Osteocyte (in vitro differentiated cells): Measurements from ENCODE around the gene RPS21. TPM values are rescaled to one million over a fixed set of nuclear protein-coding genes. Genes with fewer than 3 reads are reported as not detected.
A peak's percentile ranks its signal among the peaks of the same experiment; 100 is the strongest.

Source experiments
- DNase-seq: peaks from one replicate; pipeline ENCODE4 v3.0.0; 2021; ENCODE audit warnings: mixed read lengths; ENCODE audit not compliant: unreplicated experiment; ENCODE audit errors: extremely low spot score
- H3K27ac Mint-ChIP-seq: one replicate; pipeline ENCODE4 v1.8.0; 2021; ENCODE audit warnings: mild to moderate bottlenecking, mixed read lengths; ENCODE audit not compliant: unreplicated experiment
- H3K27me3 Mint-ChIP-seq: one replicate; pipeline ENCODE4 v1.8.0; 2021; ENCODE audit warnings: mixed read lengths; ENCODE audit not compliant: unreplicated experiment
- H3K36me3 Mint-ChIP-seq: one replicate; pipeline ENCODE4 v1.8.0; 2021; ENCODE audit warnings: mixed read lengths; ENCODE audit not compliant: unreplicated experiment
- H3K4me1 Mint-ChIP-seq: one replicate; pipeline ENCODE4 v1.8.0; 2021; ENCODE audit warnings: mixed read lengths; ENCODE audit not compliant: unreplicated experiment
- H3K4me3 Mint-ChIP-seq: one replicate; pipeline ENCODE4 v1.8.0; 2021; ENCODE audit warnings: mild to moderate bottlenecking, moderate library complexity, mixed read lengths; ENCODE audit not compliant: unreplicated experiment
- H3K9me3 Mint-ChIP-seq: one replicate; pipeline ENCODE4 v1.8.0; 2021; ENCODE audit warnings: mixed read lengths; ENCODE audit not compliant: unreplicated experiment
- total RNA-seq: library from RNA; stranded (reverse); gene quantifications from 2 replicates; pipeline ENCODE4 v1.2.1, GENCODE V29; 2021
- TF ChIP-seq, protein P1 (sequence below): fragments of 200-600 bp; sonication (generic); IDR thresholded peaks from 2 replicates; pipeline ENCODE4 v1.5.0; 2021; ENCODE audit warnings: antibody characterized with exemption, mild to moderate bottlenecking, moderate library complexity

Gene RPS21
- total RNA-seq, 1 donor from 2014 or later: 1,013 TPM

DNA sequence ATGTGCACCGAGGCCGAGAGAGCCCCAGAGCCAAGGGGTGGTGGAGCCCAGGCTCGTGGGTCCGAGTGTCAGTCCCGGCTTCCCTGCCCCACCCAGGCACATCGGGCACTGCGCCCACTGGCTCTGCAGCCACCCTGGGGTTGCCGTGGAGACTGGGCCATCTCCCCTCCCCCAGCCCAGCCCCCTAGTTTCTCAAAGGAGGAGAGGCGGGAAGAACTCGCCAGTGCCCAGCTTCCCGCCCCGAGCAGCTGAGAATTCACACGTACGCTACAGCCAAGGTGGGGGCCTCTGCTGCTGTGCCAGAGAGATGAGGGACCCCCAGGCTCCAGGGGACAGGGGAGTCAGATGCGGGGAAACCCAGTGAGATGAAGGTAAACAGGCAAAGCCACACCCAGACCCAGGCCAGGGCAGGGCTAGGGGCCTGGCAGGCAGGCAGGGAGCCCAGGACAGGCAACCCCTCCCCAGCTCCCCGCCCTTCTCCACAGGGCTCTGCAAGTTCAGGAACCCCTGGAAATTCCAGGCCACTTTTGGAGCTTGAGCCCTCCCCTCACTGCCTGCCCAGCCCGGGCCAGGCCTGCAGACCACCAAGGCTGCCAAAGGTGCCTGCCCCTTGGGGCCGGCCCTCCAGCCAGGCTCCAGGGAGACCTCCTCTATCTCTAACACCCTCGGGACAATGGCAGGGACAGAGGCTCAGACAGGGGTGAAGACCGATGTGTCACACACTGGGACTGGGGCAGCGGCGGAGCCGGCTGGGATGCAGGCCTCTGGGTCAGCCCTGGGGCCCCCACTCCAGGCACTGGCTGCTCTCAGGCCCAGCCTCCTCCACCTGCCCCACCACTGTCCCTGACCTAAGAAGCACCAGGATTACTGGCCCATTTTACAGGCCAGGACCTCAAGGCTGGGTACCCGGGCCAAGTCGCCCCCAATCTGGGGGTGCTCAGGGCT, 25.8 kb upstream of the RPS21 start:
- H3K27me3 Mint-ChIP-seq: no peaks in the 10 kb centered on the region
- no peak overlapping the region for H3K4me3 Mint-ChIP-seq
- H3K9me3 Mint-ChIP-seq: no peaks in the 10 kb centered on the region
- H3K36me3 Mint-ChIP-seq: no peaks in the 10 kb centered on the region
- TF ChIP-seq, protein P1, sequence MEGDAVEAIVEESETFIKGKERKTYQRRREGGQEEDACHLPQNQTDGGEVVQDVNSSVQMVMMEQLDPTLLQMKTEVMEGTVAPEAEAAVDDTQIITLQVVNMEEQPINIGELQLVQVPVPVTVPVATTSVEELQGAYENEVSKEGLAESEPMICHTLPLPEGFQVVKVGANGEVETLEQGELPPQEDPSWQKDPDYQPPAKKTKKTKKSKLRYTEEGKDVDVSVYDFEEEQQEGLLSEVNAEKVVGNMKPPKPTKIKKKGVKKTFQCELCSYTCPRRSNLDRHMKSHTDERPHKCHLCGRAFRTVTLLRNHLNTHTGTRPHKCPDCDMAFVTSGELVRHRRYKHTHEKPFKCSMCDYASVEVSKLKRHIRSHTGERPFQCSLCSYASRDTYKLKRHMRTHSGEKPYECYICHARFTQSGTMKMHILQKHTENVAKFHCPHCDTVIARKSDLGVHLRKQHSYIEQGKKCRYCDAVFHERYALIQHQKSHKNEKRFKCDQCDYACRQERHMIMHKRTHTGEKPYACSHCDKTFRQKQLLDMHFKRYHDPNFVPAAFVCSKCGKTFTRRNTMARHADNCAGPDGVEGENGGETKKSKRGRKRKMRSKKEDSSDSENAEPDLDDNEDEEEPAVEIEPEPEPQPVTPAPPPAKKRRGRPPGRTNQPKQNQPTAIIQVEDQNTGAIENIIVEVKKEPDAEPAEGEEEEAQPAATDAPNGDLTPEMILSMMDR: no peak
- H3K27ac Mint-ChIP-seq: peak overlapping the region; percentile 31
- peaks cover 70% of the 10 kb centered on the region for H3K4me1 Mint-ChIP-seq
- no peak for DNase-seq

DNA sequence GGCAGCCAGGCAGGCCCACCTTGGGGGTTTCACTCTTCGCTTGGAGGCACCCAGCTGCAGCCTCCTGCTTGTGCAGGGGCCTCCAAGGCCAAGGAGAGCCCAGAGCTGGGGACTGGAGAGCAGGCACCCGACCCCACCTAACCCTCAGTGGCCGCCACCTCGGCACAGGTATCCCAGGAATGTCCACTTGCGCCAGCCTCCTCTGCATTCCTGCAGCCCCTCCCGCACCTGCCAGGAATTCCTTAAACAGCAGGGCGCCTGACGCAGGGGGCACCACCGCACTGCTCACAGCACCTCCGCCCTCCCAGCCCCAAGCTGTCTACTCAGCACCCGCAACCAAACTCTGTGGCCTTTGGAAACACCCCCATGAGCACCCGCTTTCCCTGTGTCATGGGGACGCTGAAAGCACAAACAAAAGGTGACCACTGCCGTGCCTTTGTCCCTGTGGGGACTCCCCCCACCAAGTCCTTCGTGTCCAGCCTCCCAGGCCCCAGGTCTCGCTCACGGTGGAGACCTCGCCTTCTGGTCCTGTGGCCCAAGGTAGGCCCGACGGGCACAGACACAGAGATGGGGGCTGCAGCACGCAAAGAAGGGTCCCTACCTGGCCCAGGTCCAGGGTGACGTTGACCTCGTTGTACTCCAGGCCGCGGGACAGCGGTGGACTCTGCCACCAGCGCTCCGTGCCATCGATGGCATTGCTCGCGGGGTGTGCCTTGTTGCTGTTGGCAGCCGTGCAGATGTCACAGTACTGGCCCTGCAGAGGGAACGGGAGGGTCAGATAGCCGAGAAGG, 24.9 kb upstream of the RPS21 start:
- DNase-seq: no peak
- TF ChIP-seq, protein P1: no peak
- H3K27me3 Mint-ChIP-seq: no peaks in the 10 kb centered on the region
- H3K4me3 Mint-ChIP-seq: no peak overlapping the region
- peaks cover 62% of the 10 kb centered on the region for H3K4me1 Mint-ChIP-seq
- no peaks in the 10 kb centered on the region for H3K36me3 Mint-ChIP-seq
- H3K27ac Mint-ChIP-seq: no peak overlapping the region
- no peaks in the 10 kb centered on the region for H3K9me3 Mint-ChIP-seq

DNA sequence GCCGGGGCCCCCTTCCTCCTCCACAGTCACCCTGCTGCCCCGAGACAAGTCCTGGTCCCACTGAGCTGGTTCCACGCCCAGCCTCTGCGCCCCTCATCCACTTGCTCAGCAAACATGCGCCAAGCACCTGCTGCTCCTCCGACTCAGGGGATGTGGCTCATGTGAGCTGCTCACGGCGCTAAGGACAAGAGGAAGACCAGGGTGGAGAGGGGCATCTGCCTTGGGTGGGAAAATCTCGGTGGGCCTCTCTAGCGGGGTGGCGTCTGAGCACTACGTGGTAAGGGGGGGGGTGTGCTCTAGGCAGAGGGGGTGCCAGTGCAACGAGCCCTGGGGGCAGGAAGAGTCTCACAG, 24.3 kb upstream of the RPS21 start:
- Mint-ChIP-seq H3K9me3 (no peaks in the 10 kb centered on the region), H3K4me1 (peaks cover 56% of the 10 kb centered on the region)

DNA sequence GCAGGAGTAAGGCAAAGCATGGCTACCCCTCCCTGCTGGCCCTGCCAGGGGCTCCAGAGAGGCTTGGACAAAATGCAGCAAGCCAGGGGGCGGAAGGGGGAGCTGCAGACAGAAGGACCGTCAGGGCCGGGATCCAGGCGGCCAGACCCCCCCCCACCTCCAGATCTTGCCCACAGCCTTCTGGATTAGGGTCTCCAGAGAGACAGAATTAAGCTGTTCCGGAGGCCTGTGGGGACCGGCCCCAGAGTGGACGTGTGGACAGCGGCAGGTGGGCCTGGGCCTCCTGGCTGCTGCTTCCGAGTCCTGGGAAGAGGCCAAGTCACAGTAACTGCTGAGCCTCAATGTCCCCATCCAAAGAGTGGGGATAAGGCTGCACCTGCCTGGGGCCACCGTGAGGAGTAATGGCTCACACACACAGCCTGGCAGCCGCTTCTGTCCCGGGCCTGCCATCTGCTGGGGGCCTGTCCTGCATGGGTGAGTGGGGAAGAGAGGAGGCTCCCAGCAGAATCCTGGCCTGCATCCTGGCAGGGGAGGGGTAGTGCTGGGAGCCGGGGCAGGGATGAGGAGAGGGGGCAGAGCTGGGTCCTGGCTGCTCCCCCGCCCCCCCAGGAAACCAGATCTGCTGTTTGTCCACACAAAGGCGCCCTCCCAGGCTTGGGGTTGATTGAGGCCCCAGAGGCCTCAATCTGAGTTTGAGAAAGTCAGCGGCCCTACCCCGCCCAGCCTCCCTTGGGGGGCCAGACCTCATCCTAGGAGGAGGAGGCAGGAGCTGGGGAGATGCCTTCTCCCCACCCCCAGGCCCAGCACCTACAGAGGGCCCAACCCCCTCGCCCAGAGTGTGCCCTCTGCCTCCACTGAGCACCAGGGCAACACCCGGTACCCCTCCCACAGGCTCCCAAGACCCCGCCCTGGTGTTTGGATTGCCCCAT, 23.6 kb upstream of the RPS21 start:
- H3K27me3 Mint-ChIP-seq: no peaks in the 10 kb centered on the region
- no peaks in the 10 kb centered on the region for H3K36me3 Mint-ChIP-seq
- no peak overlapping the region for H3K4me3 Mint-ChIP-seq
- no peaks in the 10 kb centered on the region for H3K9me3 Mint-ChIP-seq
- TF ChIP-seq, protein P1: peak; percentile 56
- peaks cover 56% of the 10 kb centered on the region for H3K4me1 Mint-ChIP-seq
- no peak for DNase-seq
- H3K27ac Mint-ChIP-seq: no peak overlapping the region

More for the DNA sequence above, 24.3 kb upstream of the RPS21 start:
- TF ChIP-seq, protein P1: no peak
- Mint-ChIP-seq H3K27me3 (no peaks in the 10 kb centered on the region), H3K4me3 (no peak overlapping the region), H3K27ac (no peak overlapping the region), H3K36me3 (no peaks in the 10 kb centered on the region)
- DNase-seq: no peak
